Kidney epithelial cell (primary cell): ENCODE data around the gene COL23A1. TPM values are rescaled to one million over a fixed set of nuclear protein-coding genes. Genes with fewer than 3 reads are reported as not detected.

Experiments
- DNase-seq: peaks from one replicate; pipeline ENCODE4 v3.0.0-alpha.2; 2010; ENCODE audit warnings: low read depth
- H3K27me3 ChIP-seq: 2 replicates; pipeline ENCODE4 v1.6.0; 2011; ENCODE audit warnings: low read length; ENCODE audit not compliant: control insufficient read depth, insufficient read depth
- H3K36me3 ChIP-seq: 2 replicates; pipeline ENCODE4 v1.5.1; 2011; ENCODE audit warnings: low read length; ENCODE audit not compliant: control insufficient read depth, insufficient read depth
- H3K4me3 ChIP-seq: 2 replicates; pipeline ENCODE4 v1.5.1; 2011; ENCODE audit warnings: low read depth, mild to moderate bottlenecking, control low read depth, low read length
- CTCF ChIP-seq: IDR thresholded peaks from 2 replicates; pipeline ENCODE4 v1.5.1; 2011; ENCODE audit warnings: mild to moderate bottlenecking, moderate library complexity, low read length, control low read depth, inconsistent platforms; ENCODE audit not compliant: insufficient read depth, poor library complexity, severe bottlenecking
- total RNA-seq: library from RNA; depleted of rRNA; stranded (reverse); fragments of >200 nt; gene quantifications from 2 replicates; pipeline ENCODE4 v1.2.3, GENCODE V29; 2015

The COL23A1 gene
- total RNA-seq, 1 donor from 2014 or later, result 0.17 TPM

GRCh38 chr5:178516504-178517235 is 73.5 kb downstream of the COL23A1 start:
- no peak for TF ChIP-seq CTCF
- Histone ChIP-seq H3K36me3 (no peaks in the 10 kb centered on the region), H3K4me3 (no peak overlapping the region), H3K27me3 (no peaks in the 10 kb centered on the region)
- no peak for DNase-seq

GRCh38 chr5:178515776-178516503 is 74.3 kb downstream of the COL23A1 start:
- no peaks in the 10 kb centered on the region for H3K36me3 ChIP-seq
- no peak for TF ChIP-seq CTCF
- H3K4me3 ChIP-seq, result no peak overlapping the region
- DNase-seq, result no peak
- no peaks in the 10 kb centered on the region for H3K27me3 ChIP-seq

GRCh38 chr5:178514851-178515418 is 75.3 kb downstream of the COL23A1 start:
- Histone ChIP-seq H3K27me3 (no peaks in the 10 kb centered on the region), H3K4me3 (no peak overlapping the region), H3K36me3 (no peaks in the 10 kb centered on the region)
- no peak for DNase-seq
- TF ChIP-seq CTCF, result no peak

GRCh38 chr5:178511172-178511571 is 79.0 kb downstream of the COL23A1 start:
- no peaks in the 10 kb centered on the region for H3K27me3 ChIP-seq
- no peak for TF ChIP-seq CTCF
- H3K36me3 ChIP-seq, result no peaks in the 10 kb centered on the region
- no peak for DNase-seq
- no peak overlapping the region for H3K4me3 ChIP-seq

GRCh38 chr5:178509491-178510057 is 80.6 kb downstream of the COL23A1 start:
- Histone ChIP-seq H3K4me3 (no peak overlapping the region), H3K36me3 (no peaks in the 10 kb centered on the region), H3K27me3 (no peaks in the 10 kb centered on the region)
- TF ChIP-seq CTCF, result no peak
- DNase-seq, result no peak
